Right lobe of liver (tissue), 4 donors: ENCODE measurements around the gene ZNF524.
"Not testable (repeated sequence)": the region's sequence is repeated elsewhere in the genome, so short reads cannot be mapped to it uniquely, and the experiment has no call there.

Experiments used
- POLR2A ChIP-seq: fragments of 450-650 bp; IDR thresholded peaks from one replicate; pipeline ENCODE4 v1.6.1; 2017; ENCODE audit warnings: antibody characterized with exemption, mild to moderate bottlenecking
- TF ChIP-seq, protein P1 (sequence below), 4 donors: fragments of 200-600 bp in 3 of 4; fragments of 450-650 bp in 1 of 4; IDR thresholded peaks; one replicate each; pipeline versions ENCODE4 v1.5.1 to v1.8.0; 2016 to 2022; ENCODE audit warnings: antibody characterized with exemption in 4 of 4, mild to moderate bottlenecking in 2 of 4
- donor health status: DM: no; HTN: no; CAD: no.
- donor health status: DM: no; HTN: no; CAD: no.
- donor health status: DM: no; HTN: yes; CAD: no.

DNA sequence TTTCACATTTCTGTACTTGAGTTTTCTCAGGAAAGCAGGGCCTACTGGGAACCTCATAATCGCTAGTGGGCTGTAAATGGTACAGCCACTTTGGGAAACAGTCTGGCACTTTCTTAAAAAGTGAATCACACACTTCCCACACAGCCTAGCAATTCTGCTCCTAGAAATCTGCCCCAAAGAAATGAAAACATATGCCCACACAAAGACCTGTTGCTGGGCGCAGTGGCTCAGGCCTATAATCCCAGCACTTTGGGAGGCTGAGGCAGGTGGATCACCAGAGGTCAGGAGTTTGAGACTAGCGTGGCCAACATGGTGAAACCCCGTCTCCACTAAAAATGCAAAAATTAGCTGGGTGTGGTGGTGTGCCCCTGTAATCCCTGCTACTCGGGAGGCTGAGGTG lies 30.6 kb upstream of the ZNF524 start:
- TF ChIP-seq, protein P1, sequence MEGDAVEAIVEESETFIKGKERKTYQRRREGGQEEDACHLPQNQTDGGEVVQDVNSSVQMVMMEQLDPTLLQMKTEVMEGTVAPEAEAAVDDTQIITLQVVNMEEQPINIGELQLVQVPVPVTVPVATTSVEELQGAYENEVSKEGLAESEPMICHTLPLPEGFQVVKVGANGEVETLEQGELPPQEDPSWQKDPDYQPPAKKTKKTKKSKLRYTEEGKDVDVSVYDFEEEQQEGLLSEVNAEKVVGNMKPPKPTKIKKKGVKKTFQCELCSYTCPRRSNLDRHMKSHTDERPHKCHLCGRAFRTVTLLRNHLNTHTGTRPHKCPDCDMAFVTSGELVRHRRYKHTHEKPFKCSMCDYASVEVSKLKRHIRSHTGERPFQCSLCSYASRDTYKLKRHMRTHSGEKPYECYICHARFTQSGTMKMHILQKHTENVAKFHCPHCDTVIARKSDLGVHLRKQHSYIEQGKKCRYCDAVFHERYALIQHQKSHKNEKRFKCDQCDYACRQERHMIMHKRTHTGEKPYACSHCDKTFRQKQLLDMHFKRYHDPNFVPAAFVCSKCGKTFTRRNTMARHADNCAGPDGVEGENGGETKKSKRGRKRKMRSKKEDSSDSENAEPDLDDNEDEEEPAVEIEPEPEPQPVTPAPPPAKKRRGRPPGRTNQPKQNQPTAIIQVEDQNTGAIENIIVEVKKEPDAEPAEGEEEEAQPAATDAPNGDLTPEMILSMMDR (IDR thresholded peaks at IDR 0.05): not testable (repeated sequence)
- not testable (repeated sequence) for TF ChIP-seq POLR2A
